Upper lobe of right lung (tissue), 1 donor: Measurements from ENCODE around the gene ATXN1L. TPM values are rescaled to one million over a fixed set of nuclear protein-coding genes. Genes with fewer than 3 reads are reported as not detected.

Experiments
- ATAC-seq: fragments of 200-7000 bp; cut with Tn5 transposase; one replicate; pipeline ENCODE4 v1.9.1; 2020; ENCODE audit warnings: mild to moderate bottlenecking, moderate library complexity
- DNase-seq: peaks from one replicate; pipeline ENCODE4 v3.0.0-alpha.2; 2020
- H3K27ac ChIP-seq: fragments of 200-600 bp; one replicate; pipeline ENCODE4 v1.8.0; 2022
- H3K27me3 ChIP-seq: fragments of 200-600 bp; one replicate; pipeline ENCODE4 v1.8.0; 2022; ENCODE audit warnings: mild to moderate bottlenecking
- H3K36me3 ChIP-seq: fragments of 200-600 bp; one replicate; pipeline ENCODE4 v1.8.0; 2022
- H3K4me1 ChIP-seq: fragments of 200-600 bp; one replicate; pipeline ENCODE4 v1.8.0; 2022
- H3K4me3 ChIP-seq: fragments of 200-600 bp; one replicate; pipeline ENCODE4 v1.8.0; 2022; ENCODE audit warnings: mild to moderate bottlenecking
- H3K9me3 ChIP-seq: fragments of 200-600 bp; one replicate; pipeline ENCODE4 v1.8.0; 2022
- CTCF ChIP-seq: fragments of 200-600 bp; IDR thresholded peaks from one replicate; pipeline ENCODE4 v1.8.0; 2022; ENCODE audit warnings: antibody characterized with exemption
- intact Hi-C: fragments of 100-400 bp; cut with DNase I; formaldehyde crosslinking; loops from one replicate; pipeline ENCODE4 v1.11.0; 2022
- total RNA-seq: library from RNA; stranded (reverse); fragmentation: NEBNext Ultra II Directional; extraction: Animal tissue kit (Norgen Biotek cat#: 25700); gene quantifications from one replicate; pipeline ENCODE4 v1.2.1, GENCODE V29; 2021
- donor health status: DM: no; HTN: yes; CAD: no; lungs with severe emphysema.

Gene ATXN1L
- total RNA-seq, 1 donor from 2014 or later: 32.2 TPM

- H3K27me3 ChIP-seq: no peaks in the 10 kb centered on the region
- TF ChIP-seq CTCF: peak; percentile 39
- no peaks in the 10 kb centered on the region for H3K9me3 ChIP-seq
- ATAC-seq (peak; percentile 43), DNase-seq (peak; percentile 75)
- intact Hi-C loops: no loop called here
- peaks cover 23% of the 10 kb centered on the region for H3K4me1 ChIP-seq
- H3K27ac ChIP-seq: peak overlapping the region; percentile 88
- H3K4me3 ChIP-seq: peak overlapping the region; percentile 81
- H3K36me3 ChIP-seq: peaks cover 22% of the 10 kb centered on the region
Observed at GRCh38 chr16:71883168-71883848, 37.5 kb downstream of the ATXN1L start.

GRCh38 chr16:71883849-71884638 lies 38.3 kb downstream of the ATXN1L start, which contains the start of gene ZNF821:
Gene ZNF821 (minus strand): TSS chr16:71884182. CDS start chr16:71879946, 4,236 bp downstream.
- Histone ChIP-seq H3K27me3 (no peaks in the 10 kb centered on the region), H3K27ac (peak within 1 kb of the TSS; percentile 88), H3K4me1 (peaks cover 23% of the 10 kb centered on the region), H3K4me3 (peak within 1 kb of the TSS; percentile 81), H3K36me3 (peaks cover 18% of the 10 kb centered on the region), H3K9me3 (no peaks in the 10 kb centered on the region)
- DNase-seq: peak; percentile 90
- intact Hi-C loops: no loop called here
- no peak for TF ChIP-seq CTCF
- ATAC-seq: peak; percentile 93

GRCh38 chr16:71885261-71885650 lies 39.5 kb downstream of the ATXN1L start:
- no peaks in the 10 kb centered on the region for H3K9me3 ChIP-seq
- intact Hi-C loops: no loop called here
- no peaks in the 10 kb centered on the region for H3K27me3 ChIP-seq
- DNase-seq (no peak), ATAC-seq (peak; percentile 30)
- H3K4me1 ChIP-seq: peaks cover 23% of the 10 kb centered on the region
- H3K27ac ChIP-seq: no peak overlapping the region
- TF ChIP-seq CTCF: no peak
- H3K36me3 ChIP-seq: peaks cover 8% of the 10 kb centered on the region
- H3K4me3 ChIP-seq: peak overlapping the region; percentile 81

GRCh38 chr16:71889147-71889546 lies 43.4 kb downstream of the ATXN1L start:
- ATAC-seq (no peak), DNase-seq (no peak)
- no peak overlapping the region for H3K4me3 ChIP-seq
- H3K27me3 ChIP-seq: no peaks in the 10 kb centered on the region
- no peaks in the 10 kb centered on the region for H3K9me3 ChIP-seq
- H3K36me3 ChIP-seq: no peaks in the 10 kb centered on the region
- H3K27ac ChIP-seq: no peak overlapping the region
- H3K4me1 ChIP-seq: peaks cover 7% of the 10 kb centered on the region
- intact Hi-C loops: no loop called here
- TF ChIP-seq CTCF: no peak

- H3K27ac ChIP-seq: peak overlapping the region; percentile 95
- peak overlapping the region; percentile 99 for H3K4me3 ChIP-seq
- intact Hi-C loops: no loop called here
- no peaks in the 10 kb centered on the region for H3K27me3 ChIP-seq
- ATAC-seq (no peak), DNase-seq (no peak)
- H3K36me3 ChIP-seq: no peaks in the 10 kb centered on the region
- peaks cover 25% of the 10 kb centered on the region for H3K4me1 ChIP-seq
- no peak for TF ChIP-seq CTCF
- H3K9me3 ChIP-seq: no peaks in the 10 kb centered on the region
Observed at GRCh38 chr16:71893888-71894228, 48.1 kb downstream of the ATXN1L start.
